Measurements from ENCODE around the gene BAK1. TPM values are rescaled to one million over a fixed set of nuclear protein-coding genes. Genes with fewer than 3 reads are reported as not detected.

The BAK1 gene
- total and polyA plus RNA-seq, 2 of the 13 experiments (the other 11 are each of a cell fraction or from before 2014, with no cell fraction given), result 15.0 to 23.8 TPM

DNA sequence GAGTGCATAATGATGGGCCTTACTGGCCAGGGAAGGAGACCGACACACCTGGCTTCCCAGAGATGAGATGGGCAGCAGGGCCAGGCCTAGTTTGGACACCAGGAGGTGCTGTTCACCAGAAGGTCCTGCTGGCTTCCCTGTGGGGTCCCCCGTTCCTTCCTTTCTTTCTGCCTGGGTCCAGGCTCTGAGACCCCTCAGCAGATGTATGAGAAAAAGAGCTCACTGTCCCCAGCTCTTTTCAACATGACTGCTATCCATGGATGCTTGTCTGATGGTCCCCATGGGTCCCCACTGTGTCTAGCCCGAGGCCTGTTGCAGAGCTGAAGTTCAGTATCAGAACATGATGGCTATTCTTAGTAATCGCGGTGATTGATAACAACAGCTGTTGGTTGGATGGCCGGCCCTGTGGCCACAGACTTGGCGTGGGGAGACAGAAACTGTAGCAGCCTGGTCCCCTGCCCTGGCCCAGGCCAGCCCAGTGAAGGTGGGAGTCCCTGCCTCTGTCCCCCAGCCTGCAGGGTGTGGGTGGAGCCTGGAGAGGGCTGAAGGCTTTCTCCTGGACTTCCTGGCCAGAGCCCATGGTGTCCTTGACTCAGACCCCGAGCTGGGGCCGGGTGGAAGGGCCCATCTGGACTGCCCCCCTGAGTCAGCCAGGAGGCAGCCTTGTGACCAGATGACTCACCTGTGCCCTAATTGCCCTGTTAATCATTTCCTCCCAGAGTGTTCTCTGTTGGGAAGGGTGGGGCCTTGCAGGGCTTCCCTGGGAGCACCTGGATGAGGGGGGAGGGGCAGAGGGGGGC lies 9.9 kb upstream of the BAK1 start (continued):
- TF ChIP-seq ZNF280D (CRISPR knock-in tag; IDR thresholded peaks at IDR 0.05) (no peak), ZNF318 (CRISPR knock-in tag; IDR thresholded peaks at IDR 0.05) (peak; percentile 72; the same call in 1 of the 2 replicates), GATA4 (IDR thresholded peaks at IDR 0.05; ENCODE audit: borderline replicate concordance, low read depth) (no peak), TBX3 (IDR thresholded peaks at IDR 0.05; ENCODE audit: borderline replicate concordance) (no peak), ZFAT (CRISPR knock-in tag; conservative IDR thresholded peaks at IDR 0.05) (no peak), ZNF776 (CRISPR knock-in tag; IDR thresholded peaks at IDR 0.05) (peak; percentile 83; the same call in 1 of the 2 replicates), FOXJ3 (CRISPR knock-in tag; IDR thresholded peaks at IDR 0.05; ENCODE audit: borderline replicate concordance) (no peak; the same call in 1 of the 2 replicates), HNRNPUL1 (IDR thresholded peaks at IDR 0.05; ENCODE audit: low read depth, low read length) (no peak), XBP1 (CRISPR knock-in tag; IDR thresholded peaks at IDR 0.05) (no peak), MATR3 (CRISPR knock-in tag; IDR thresholded peaks at IDR 0.05) (no peak), ZFP36L2 (CRISPR knock-in tag; IDR thresholded peaks at IDR 0.05) (no peak), JDP2 (CRISPR knock-in tag; IDR thresholded peaks at IDR 0.05; ENCODE audit: borderline replicate concordance) (no peak)
- TF ChIP-seq, protein P1, sequence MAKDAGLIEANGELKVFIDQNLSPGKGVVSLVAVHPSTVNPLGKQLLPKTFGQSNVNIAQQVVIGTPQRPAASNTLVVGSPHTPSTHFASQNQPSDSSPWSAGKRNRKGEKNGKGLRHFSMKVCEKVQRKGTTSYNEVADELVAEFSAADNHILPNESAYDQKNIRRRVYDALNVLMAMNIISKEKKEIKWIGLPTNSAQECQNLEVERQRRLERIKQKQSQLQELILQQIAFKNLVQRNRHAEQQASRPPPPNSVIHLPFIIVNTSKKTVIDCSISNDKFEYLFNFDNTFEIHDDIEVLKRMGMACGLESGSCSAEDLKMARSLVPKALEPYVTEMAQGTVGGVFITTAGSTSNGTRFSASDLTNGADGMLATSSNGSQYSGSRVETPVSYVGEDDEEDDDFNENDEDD (CRISPR knock-in tag; IDR thresholded peaks at IDR 0.05; ENCODE audit: borderline replicate concordance), result no peak; the same call in 1 of the 2 replicates
- TF ChIP-seq, protein P2, sequence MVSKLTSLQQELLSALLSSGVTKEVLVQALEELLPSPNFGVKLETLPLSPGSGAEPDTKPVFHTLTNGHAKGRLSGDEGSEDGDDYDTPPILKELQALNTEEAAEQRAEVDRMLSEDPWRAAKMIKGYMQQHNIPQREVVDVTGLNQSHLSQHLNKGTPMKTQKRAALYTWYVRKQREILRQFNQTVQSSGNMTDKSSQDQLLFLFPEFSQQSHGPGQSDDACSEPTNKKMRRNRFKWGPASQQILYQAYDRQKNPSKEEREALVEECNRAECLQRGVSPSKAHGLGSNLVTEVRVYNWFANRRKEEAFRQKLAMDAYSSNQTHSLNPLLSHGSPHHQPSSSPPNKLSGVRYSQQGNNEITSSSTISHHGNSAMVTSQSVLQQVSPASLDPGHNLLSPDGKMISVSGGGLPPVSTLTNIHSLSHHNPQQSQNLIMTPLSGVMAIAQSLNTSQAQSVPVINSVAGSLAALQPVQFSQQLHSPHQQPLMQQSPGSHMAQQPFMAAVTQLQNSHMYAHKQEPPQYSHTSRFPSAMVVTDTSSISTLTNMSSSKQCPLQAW (CRISPR knock-in tag; IDR thresholded peaks at IDR 0.05), result peak; percentile 100

Measured in HepG2 (cell line).